HEK293 (cell line): ENCODE measurements around the gene HMGA1.

ENCODE experiments used
- BCL11B ChIP-seq: fragments of 450-650 bp; formaldehyde crosslinking; IDR thresholded peaks from 2 replicates; pipeline ENCODE4 v1.5.1; 2016; ENCODE audit warnings: low read depth, missing biosample characterization, missing genetic modification characterization
- FEZF1 ChIP-seq: fragments of 450-650 bp; formaldehyde crosslinking; IDR thresholded peaks from 2 replicates; pipeline ENCODE4 v1.5.1; 2016; ENCODE audit warnings: missing biosample characterization, missing genetic modification characterization
- GLI4 ChIP-seq: fragments of 450-650 bp; formaldehyde crosslinking; IDR thresholded peaks from 2 replicates; pipeline ENCODE4 v1.5.1; 2016; ENCODE audit warnings: missing biosample characterization, missing genetic modification characterization
- KLF10 ChIP-seq: fragments of 450-650 bp; IDR thresholded peaks from 2 replicates; pipeline ENCODE4 v1.5.1; 2018; ENCODE audit warnings: missing biosample characterization, mild to moderate bottlenecking, missing genetic modification characterization
- SCRT1 ChIP-seq: fragments of 450-650 bp; formaldehyde crosslinking; IDR thresholded peaks from 2 replicates; pipeline ENCODE4 v1.5.1; 2016; ENCODE audit warnings: missing biosample characterization, missing genetic modification characterization, borderline replicate concordance
- ZBTB21 ChIP-seq: fragments of 450-650 bp; formaldehyde crosslinking; IDR thresholded peaks from 2 replicates; pipeline ENCODE4 v1.5.1; 2017; ENCODE audit warnings: missing biosample characterization, missing genetic modification characterization
- ZFP3 ChIP-seq: fragments of 450-650 bp; formaldehyde crosslinking; IDR thresholded peaks from 2 replicates; pipeline ENCODE4 v1.5.1; 2016; ENCODE audit warnings: low read depth, missing biosample characterization, missing genetic modification characterization
- ZNF121 ChIP-seq: fragments of 450-650 bp; formaldehyde crosslinking; IDR thresholded peaks from 2 replicates; pipeline ENCODE4 v1.5.1; 2016; ENCODE audit warnings: missing biosample characterization, missing genetic modification characterization
- ZNF292 ChIP-seq: fragments of 450-650 bp; formaldehyde crosslinking; IDR thresholded peaks from 2 replicates; pipeline ENCODE4 v1.5.1; 2016; ENCODE audit warnings: low read depth, missing biosample characterization, missing genetic modification characterization, borderline replicate concordance
- ZNF391 ChIP-seq: fragments of 450-650 bp; formaldehyde crosslinking; IDR thresholded peaks from 2 replicates; pipeline ENCODE4 v1.5.1; 2016; ENCODE audit warnings: low read depth, missing biosample characterization, missing genetic modification characterization, borderline replicate concordance
- ZNF623 ChIP-seq: fragments of 450-650 bp; formaldehyde crosslinking; IDR thresholded peaks from 2 replicates; pipeline ENCODE4 v1.5.1; 2016; ENCODE audit warnings: missing biosample characterization, missing genetic modification characterization
- ZNF624 ChIP-seq: fragments of 450-650 bp; formaldehyde crosslinking; IDR thresholded peaks from 2 replicates; pipeline ENCODE4 v1.5.1; 2017; ENCODE audit warnings: missing biosample characterization, missing genetic modification characterization
- ZSCAN23 ChIP-seq: fragments of 450-650 bp; formaldehyde crosslinking; IDR thresholded peaks from 2 replicates; pipeline ENCODE4 v1.5.1; 2016; ENCODE audit warnings: missing biosample characterization, missing genetic modification characterization
- TF ChIP-seq, protein P1 (sequence below): fragments of 450-650 bp; formaldehyde crosslinking; IDR thresholded peaks from 2 replicates; pipeline ENCODE4 v1.5.1; 2016; ENCODE audit warnings: missing biosample characterization, missing genetic modification characterization
- TF ChIP-seq, protein P2 (sequence below): fragments of 450-650 bp; formaldehyde crosslinking; IDR thresholded peaks from 2 replicates; pipeline ENCODE4 v1.5.1; 2017; ENCODE audit warnings: missing biosample characterization, missing genetic modification characterization
- TF ChIP-seq, protein P3 (sequence below): fragments of 450-650 bp; formaldehyde crosslinking; IDR thresholded peaks from 2 replicates; pipeline ENCODE4 v1.5.1; 2017; ENCODE audit warnings: missing biosample characterization, missing genetic modification characterization
- TF ChIP-seq, protein P4 (sequence below): fragments of 450-650 bp; formaldehyde crosslinking; IDR thresholded peaks from 2 replicates; pipeline ENCODE4 v1.5.1; 2016; ENCODE audit warnings: missing biosample characterization, missing genetic modification characterization
- TF ChIP-seq, protein P5 (sequence below): fragments of 450-650 bp; formaldehyde crosslinking; IDR thresholded peaks from 2 replicates; pipeline ENCODE4 v1.5.1; 2016; ENCODE audit warnings: missing biosample characterization, missing genetic modification characterization, borderline replicate concordance
- TF ChIP-seq, protein P6 (sequence below): fragments of 450-650 bp; IDR thresholded peaks from 2 replicates; pipeline ENCODE4 v1.5.1; 2018; ENCODE audit warnings: missing biosample characterization, mild to moderate bottlenecking, missing genetic modification characterization
- TF ChIP-seq, protein P7 (sequence below): fragments of 450-650 bp; formaldehyde crosslinking; IDR thresholded peaks from 2 replicates; pipeline ENCODE4 v1.5.1; 2016; ENCODE audit warnings: missing biosample characterization, missing genetic modification characterization, borderline replicate concordance

The HMGA1 gene

DNA sequence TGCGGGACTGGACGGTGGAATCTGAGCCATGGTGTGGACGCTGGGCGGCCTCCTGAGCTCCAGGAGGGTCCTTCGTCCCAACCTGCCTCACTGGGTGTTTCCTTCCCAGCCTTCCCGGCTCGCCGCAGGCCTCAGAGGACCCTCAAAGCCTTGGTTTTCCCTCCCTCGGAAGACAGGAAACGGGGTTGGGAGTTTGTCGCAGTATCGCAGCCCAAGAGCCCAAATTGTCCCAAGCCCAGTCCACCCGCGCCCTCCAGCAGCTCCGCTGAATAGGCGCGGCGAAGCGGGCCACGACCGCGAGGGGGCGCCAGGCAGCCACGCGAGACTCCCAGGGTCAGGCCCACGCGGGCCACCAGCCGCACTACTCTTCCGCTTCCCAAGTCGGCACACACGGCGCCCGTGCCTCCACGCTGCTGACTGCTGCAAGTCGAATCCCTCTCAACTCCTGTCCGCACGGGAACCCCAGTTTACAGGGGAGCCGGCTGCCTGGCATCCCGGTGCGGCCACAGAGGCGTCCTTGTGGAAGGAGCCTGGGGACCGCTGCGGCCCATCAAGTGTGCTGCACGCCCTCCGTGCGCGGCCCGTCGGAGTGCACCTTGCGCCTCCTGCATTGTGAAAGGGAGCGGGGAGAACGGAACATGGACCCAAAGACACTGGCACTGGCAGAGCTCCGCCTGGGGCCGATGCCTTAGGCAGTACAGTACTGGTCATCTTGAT lies 40.4 kb upstream of the HMGA1 start (continued):
- TF ChIP-seq ZNF121 (tag by site-specific recombination) (0 out of 2 replicates have a peak, but pooled peaks have one; percentile 25), ZBTB21 (no peak), ZNF623 (no peak), ZFP3 (tag by site-specific recombination) (no peak), ZNF292 (no peak), FEZF1 (tag by site-specific recombination) (no peak), ZNF391 (tag by site-specific recombination) (0 out of 2 replicates have a peak, but pooled peaks have one; percentile 23), SCRT1 (tag by site-specific recombination) (no peak), KLF10 (tag by site-specific recombination) (no peak), ZNF624 (tag by site-specific recombination) (no peak), ZSCAN23 (tag by site-specific recombination) (no peak), GLI4 (tag by site-specific recombination) (no peak), BCL11B (no peak)
- TF ChIP-seq, protein P1, sequence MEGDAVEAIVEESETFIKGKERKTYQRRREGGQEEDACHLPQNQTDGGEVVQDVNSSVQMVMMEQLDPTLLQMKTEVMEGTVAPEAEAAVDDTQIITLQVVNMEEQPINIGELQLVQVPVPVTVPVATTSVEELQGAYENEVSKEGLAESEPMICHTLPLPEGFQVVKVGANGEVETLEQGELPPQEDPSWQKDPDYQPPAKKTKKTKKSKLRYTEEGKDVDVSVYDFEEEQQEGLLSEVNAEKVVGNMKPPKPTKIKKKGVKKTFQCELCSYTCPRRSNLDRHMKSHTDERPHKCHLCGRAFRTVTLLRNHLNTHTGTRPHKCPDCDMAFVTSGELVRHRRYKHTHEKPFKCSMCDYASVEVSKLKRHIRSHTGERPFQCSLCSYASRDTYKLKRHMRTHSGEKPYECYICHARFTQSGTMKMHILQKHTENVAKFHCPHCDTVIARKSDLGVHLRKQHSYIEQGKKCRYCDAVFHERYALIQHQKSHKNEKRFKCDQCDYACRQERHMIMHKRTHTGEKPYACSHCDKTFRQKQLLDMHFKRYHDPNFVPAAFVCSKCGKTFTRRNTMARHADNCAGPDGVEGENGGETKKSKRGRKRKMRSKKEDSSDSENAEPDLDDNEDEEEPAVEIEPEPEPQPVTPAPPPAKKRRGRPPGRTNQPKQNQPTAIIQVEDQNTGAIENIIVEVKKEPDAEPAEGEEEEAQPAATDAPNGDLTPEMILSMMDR (tag by site-specific recombination): peak; percentile 97
- TF ChIP-seq, protein P2, sequence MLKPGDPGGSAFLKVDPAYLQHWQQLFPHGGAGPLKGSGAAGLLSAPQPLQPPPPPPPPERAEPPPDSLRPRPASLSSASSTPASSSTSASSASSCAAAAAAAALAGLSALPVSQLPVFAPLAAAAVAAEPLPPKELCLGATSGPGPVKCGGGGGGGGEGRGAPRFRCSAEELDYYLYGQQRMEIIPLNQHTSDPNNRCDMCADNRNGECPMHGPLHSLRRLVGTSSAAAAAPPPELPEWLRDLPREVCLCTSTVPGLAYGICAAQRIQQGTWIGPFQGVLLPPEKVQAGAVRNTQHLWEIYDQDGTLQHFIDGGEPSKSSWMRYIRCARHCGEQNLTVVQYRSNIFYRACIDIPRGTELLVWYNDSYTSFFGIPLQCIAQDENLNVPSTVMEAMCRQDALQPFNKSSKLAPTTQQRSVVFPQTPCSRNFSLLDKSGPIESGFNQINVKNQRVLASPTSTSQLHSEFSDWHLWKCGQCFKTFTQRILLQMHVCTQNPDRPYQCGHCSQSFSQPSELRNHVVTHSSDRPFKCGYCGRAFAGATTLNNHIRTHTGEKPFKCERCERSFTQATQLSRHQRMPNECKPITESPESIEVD (tag by site-specific recombination): no peak
- TF ChIP-seq, protein P3, sequence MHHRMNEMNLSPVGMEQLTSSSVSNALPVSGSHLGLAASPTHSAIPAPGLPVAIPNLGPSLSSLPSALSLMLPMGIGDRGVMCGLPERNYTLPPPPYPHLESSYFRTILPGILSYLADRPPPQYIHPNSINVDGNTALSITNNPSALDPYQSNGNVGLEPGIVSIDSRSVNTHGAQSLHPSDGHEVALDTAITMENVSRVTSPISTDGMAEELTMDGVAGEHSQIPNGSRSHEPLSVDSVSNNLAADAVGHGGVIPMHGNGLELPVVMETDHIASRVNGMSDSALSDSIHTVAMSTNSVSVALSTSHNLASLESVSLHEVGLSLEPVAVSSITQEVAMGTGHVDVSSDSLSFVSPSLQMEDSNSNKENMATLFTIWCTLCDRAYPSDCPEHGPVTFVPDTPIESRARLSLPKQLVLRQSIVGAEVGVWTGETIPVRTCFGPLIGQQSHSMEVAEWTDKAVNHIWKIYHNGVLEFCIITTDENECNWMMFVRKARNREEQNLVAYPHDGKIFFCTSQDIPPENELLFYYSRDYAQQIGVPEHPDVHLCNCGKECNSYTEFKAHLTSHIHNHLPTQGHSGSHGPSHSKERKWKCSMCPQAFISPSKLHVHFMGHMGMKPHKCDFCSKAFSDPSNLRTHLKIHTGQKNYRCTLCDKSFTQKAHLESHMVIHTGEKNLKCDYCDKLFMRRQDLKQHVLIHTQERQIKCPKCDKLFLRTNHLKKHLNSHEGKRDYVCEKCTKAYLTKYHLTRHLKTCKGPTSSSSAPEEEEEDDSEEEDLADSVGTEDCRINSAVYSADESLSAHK: no peak
- TF ChIP-seq, protein P4, sequence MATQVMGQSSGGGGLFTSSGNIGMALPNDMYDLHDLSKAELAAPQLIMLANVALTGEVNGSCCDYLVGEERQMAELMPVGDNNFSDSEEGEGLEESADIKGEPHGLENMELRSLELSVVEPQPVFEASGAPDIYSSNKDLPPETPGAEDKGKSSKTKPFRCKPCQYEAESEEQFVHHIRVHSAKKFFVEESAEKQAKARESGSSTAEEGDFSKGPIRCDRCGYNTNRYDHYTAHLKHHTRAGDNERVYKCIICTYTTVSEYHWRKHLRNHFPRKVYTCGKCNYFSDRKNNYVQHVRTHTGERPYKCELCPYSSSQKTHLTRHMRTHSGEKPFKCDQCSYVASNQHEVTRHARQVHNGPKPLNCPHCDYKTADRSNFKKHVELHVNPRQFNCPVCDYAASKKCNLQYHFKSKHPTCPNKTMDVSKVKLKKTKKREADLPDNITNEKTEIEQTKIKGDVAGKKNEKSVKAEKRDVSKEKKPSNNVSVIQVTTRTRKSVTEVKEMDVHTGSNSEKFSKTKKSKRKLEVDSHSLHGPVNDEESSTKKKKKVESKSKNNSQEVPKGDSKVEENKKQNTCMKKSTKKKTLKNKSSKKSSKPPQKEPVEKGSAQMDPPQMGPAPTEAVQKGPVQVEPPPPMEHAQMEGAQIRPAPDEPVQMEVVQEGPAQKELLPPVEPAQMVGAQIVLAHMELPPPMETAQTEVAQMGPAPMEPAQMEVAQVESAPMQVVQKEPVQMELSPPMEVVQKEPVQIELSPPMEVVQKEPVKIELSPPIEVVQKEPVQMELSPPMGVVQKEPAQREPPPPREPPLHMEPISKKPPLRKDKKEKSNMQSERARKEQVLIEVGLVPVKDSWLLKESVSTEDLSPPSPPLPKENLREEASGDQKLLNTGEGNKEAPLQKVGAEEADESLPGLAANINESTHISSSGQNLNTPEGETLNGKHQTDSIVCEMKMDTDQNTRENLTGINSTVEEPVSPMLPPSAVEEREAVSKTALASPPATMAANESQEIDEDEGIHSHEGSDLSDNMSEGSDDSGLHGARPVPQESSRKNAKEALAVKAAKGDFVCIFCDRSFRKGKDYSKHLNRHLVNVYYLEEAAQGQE (tag by site-specific recombination): no peak
- TF ChIP-seq, protein P5, sequence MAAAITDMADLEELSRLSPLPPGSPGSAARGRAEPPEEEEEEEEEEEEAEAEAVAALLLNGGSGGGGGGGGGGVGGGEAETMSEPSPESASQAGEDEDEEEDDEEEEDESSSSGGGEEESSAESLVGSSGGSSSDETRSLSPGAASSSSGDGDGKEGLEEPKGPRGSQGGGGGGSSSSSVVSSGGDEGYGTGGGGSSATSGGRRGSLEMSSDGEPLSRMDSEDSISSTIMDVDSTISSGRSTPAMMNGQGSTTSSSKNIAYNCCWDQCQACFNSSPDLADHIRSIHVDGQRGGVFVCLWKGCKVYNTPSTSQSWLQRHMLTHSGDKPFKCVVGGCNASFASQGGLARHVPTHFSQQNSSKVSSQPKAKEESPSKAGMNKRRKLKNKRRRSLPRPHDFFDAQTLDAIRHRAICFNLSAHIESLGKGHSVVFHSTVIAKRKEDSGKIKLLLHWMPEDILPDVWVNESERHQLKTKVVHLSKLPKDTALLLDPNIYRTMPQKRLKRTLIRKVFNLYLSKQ (tag by site-specific recombination): no peak
- TF ChIP-seq, protein P6, sequence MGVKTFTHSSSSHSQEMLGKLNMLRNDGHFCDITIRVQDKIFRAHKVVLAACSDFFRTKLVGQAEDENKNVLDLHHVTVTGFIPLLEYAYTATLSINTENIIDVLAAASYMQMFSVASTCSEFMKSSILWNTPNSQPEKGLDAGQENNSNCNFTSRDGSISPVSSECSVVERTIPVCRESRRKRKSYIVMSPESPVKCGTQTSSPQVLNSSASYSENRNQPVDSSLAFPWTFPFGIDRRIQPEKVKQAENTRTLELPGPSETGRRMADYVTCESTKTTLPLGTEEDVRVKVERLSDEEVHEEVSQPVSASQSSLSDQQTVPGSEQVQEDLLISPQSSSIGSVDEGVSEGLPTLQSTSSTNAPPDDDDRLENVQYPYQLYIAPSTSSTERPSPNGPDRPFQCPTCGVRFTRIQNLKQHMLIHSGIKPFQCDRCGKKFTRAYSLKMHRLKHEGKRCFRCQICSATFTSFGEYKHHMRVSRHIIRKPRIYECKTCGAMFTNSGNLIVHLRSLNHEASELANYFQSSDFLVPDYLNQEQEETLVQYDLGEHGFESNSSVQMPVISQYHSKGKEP (tag by site-specific recombination): no peak
- TF ChIP-seq, protein P7, sequence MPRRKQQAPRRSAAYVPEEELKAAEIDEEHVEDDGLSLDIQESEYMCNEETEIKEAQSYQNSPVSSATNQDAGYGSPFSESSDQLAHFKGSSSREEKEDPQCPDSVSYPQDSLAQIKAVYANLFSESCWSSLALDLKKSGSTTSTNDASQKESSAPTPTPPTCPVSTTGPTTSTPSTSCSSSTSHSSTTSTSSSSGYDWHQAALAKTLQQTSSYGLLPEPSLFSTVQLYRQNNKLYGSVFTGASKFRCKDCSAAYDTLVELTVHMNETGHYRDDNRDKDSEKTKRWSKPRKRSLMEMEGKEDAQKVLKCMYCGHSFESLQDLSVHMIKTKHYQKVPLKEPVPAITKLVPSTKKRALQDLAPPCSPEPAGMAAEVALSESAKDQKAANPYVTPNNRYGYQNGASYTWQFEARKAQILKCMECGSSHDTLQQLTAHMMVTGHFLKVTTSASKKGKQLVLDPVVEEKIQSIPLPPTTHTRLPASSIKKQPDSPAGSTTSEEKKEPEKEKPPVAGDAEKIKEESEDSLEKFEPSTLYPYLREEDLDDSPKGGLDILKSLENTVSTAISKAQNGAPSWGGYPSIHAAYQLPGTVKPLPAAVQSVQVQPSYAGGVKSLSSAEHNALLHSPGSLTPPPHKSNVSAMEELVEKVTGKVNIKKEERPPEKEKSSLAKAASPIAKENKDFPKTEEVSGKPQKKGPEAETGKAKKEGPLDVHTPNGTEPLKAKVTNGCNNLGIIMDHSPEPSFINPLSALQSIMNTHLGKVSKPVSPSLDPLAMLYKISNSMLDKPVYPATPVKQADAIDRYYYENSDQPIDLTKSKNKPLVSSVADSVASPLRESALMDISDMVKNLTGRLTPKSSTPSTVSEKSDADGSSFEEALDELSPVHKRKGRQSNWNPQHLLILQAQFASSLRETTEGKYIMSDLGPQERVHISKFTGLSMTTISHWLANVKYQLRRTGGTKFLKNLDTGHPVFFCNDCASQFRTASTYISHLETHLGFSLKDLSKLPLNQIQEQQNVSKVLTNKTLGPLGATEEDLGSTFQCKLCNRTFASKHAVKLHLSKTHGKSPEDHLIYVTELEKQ: no peak
- TF ChIP-seq, all 188 proteins: peak for 32
